Endometrial microvascular endothelial cells (primary cell): ENCODE data around the gene TRPM3. TPM values are rescaled to one million over a fixed set of nuclear protein-coding genes. Genes with fewer than 3 reads are reported as not detected.
"Not testable (repeated sequence)": the region's sequence is repeated elsewhere in the genome, so short reads cannot be mapped to it uniquely, and the experiment has no call there.

Source experiments
- in situ Hi-C: cut with HindIII; loops from 2 replicates; pipeline ENCODE4 v1.10.0; 2017; ENCODE audit warnings: low sequenced_read_pairs, low pct_unique_long_range_greater_than_20kb; ENCODE audit errors: inconsistent ontology term
- total RNA-seq: library from RNA; depleted of rRNA; stranded (reverse); fragments of >200 nt; gene quantifications from one replicate; pipeline ENCODE4 v1.2.3, GENCODE V29; 2015; ENCODE audit errors: inconsistent ontology term

Gene TRPM3
- total RNA-seq, 1 donor from 2014 or later: under 0.01 TPM

- in situ Hi-C loops: no loop called here
Observed at GRCh38 chr9:70747261-70747718, 374.1 kb downstream of the TRPM3 start.

GRCh38 chr9:70746760-70747159 lies 374.7 kb downstream of the TRPM3 start:
- in situ Hi-C loops: no loop called here

- in situ Hi-C loops: no loop called here
Observed at GRCh38 chr9:70746316-70746715, 375.1 kb downstream of the TRPM3 start.

- in situ Hi-C loops: not testable (repeated sequence)
Observed at GRCh38 chr9:70724794-70725193, 396.6 kb downstream of the TRPM3 start.

GRCh38 chr9:70724025-70724424 lies 397.4 kb downstream of the TRPM3 start:
- in situ Hi-C loops: not testable (repeated sequence)

GRCh38 chr9:70706797-70707196 lies 414.6 kb downstream of the TRPM3 start:
- in situ Hi-C loops: not testable (repeated sequence)

GRCh38 chr9:70701163-70701562 lies 420.3 kb downstream of the TRPM3 start:
- in situ Hi-C loops: no loop called here

- in situ Hi-C loops: no loop called here
Observed at GRCh38 chr9:70696694-70697335, 424.6 kb downstream of the TRPM3 start.

GRCh38 chr9:70694758-70695157 lies 426.7 kb downstream of the TRPM3 start:
- in situ Hi-C loops: no loop called here

- in situ Hi-C loops: no loop called here
Observed at GRCh38 chr9:70693186-70693585, 428.2 kb downstream of the TRPM3 start.

GRCh38 chr9:70692431-70692830 lies 429.0 kb downstream of the TRPM3 start:
- in situ Hi-C loops: no loop called here

- in situ Hi-C loops: no loop called here
Observed at GRCh38 chr9:70688704-70689103, 432.7 kb downstream of the TRPM3 start.

GRCh38 chr9:70683841-70684240 lies 437.6 kb downstream of the TRPM3 start:
- in situ Hi-C loops: no loop called here

- in situ Hi-C loops: no loop called here
Observed at GRCh38 chr9:70682298-70682697, 439.1 kb downstream of the TRPM3 start.

- in situ Hi-C loops: no loop called here
Observed at GRCh38 chr9:70679845-70680244, 441.6 kb downstream of the TRPM3 start.

GRCh38 chr9:70678153-70678552 lies 443.3 kb downstream of the TRPM3 start:
- in situ Hi-C loops: no loop called here

- in situ Hi-C loops: no loop called here
Observed at GRCh38 chr9:70677055-70677735, 444.2 kb downstream of the TRPM3 start.

GRCh38 chr9:70675868-70676370 lies 445.5 kb downstream of the TRPM3 start:
- in situ Hi-C loops: no loop called here

GRCh38 chr9:70673844-70674243 lies 447.6 kb downstream of the TRPM3 start:
- in situ Hi-C loops: no loop called here

GRCh38 chr9:70672161-70672649 lies 449.2 kb downstream of the TRPM3 start:
- in situ Hi-C loops: no loop called here
